ENCODE results near the gene CRLF1. TPM values are rescaled to one million over a fixed set of nuclear protein-coding genes. Genes with fewer than 3 reads are reported as not detected.

The CRLF1 gene
- total and polyA plus RNA-seq, 2 donors (not counting 1 experiment from before 2014, with no cell fraction given), result not detected

GRCh38 chr19:18604820-18605159 lies 1.8 kb downstream of the CRLF1 start:
- no peak overlapping the region for H2AFZ ChIP-seq (ENCODE audit: insufficient read depth, low read depth, low read length, poor library complexity, severe bottlenecking)
- peaks cover 45% of the 10 kb centered on the region for H3K27me3 Mint-ChIP-seq
- no peak overlapping the region for H3K4me2 ChIP-seq (replicated peaks; ENCODE audit: low read depth, low read length, poor library complexity, severe bottlenecking)
- no peak overlapping the region for H3K4me3 ChIP-seq (ENCODE audit: control extremely low read depth in 1 of 5, extremely low read depth in 1 of 5, insufficient read depth in 1 of 5, low read depth in 2 of 5, low read length in 4 of 5)
- CTCF ChIA-PET, result interaction anchor here (0.6 kb wide), 1 partner anchor 18 kb away, joined by 3 read pairs; no protein-coding TSS in a partner anchor
- DNase-seq (no peak), ATAC-seq (ENCODE audit: low read depth) (no peak)
- H3K27ac Mint-ChIP-seq, result no peak overlapping the region
- no peak overlapping the region for H3K4me3 Mint-ChIP-seq
- peaks cover 0 to 69% (median 47%) of the 10 kb centered on the region in 4 experiments for H3K27me3 ChIP-seq (replicated peaks in 1 of 4; ENCODE audit: control extremely low read depth in 1 of 4, control insufficient read depth in 3 of 4, insufficient read depth in 4 of 4, low read length in 3 of 4)
- TF ChIP-seq CTCF (IDR thresholded peaks at IDR 0.05) (no peak), EZH2 (IDR thresholded peaks at IDR 0.05; ENCODE audit: borderline replicate concordance, insufficient read depth, low read depth, low read length, poor library complexity, severe bottlenecking) (no peak)
- H3K4me1 ChIP-seq (ENCODE audit: control insufficient read depth in 2 of 2, insufficient read depth in 2 of 2, low read length in 2 of 2), result peaks cover 29 to 31% of the 10 kb centered on the region in 2 donors
- no peaks in the 10 kb centered on the region for H3K9me3 Mint-ChIP-seq (ENCODE audit: insufficient read depth)
- H3K9ac ChIP-seq (ENCODE audit: low read length), result no peak overlapping the region
- POLR2A ChIA-PET, result no interaction called here
- H3K4me1 Mint-ChIP-seq, result peaks cover 23% of the 10 kb centered on the region
- H3K36me3 ChIP-seq (replicated peaks in 1 of 2; ENCODE audit: control extremely low read depth in 1 of 2, control insufficient read depth in 1 of 2, extremely low read depth in 1 of 2, insufficient read depth in 2 of 2, low read length in 1 of 2), result no peaks in the 10 kb centered on the region
- no peaks in the 10 kb centered on the region for H3K79me2 ChIP-seq (ENCODE audit: control insufficient read depth, insufficient read depth, low read length)
- 10% methylated on average over 2 of the region's 10 CpGs for WGBS (ENCODE audit: insufficient coverage)
- H4K20me1 ChIP-seq (ENCODE audit: control insufficient read depth, insufficient read depth, low read length, poor library complexity, severe bottlenecking), result no peaks in the 10 kb centered on the region
- intact Hi-C loops (cut with micrococcal nuclease), result no loop called here
- peaks cover 0 to 11% (median 0%) of the 10 kb centered on the region in 3 donors for H3K9me3 ChIP-seq (ENCODE audit: control extremely low read depth in 1 of 3, control insufficient read depth in 2 of 3, insufficient read depth in 1 of 3, low read length in 2 of 3)
- no peak overlapping the region for H3K27ac ChIP-seq (ENCODE audit: low read length in 2 of 2)

DNA sequence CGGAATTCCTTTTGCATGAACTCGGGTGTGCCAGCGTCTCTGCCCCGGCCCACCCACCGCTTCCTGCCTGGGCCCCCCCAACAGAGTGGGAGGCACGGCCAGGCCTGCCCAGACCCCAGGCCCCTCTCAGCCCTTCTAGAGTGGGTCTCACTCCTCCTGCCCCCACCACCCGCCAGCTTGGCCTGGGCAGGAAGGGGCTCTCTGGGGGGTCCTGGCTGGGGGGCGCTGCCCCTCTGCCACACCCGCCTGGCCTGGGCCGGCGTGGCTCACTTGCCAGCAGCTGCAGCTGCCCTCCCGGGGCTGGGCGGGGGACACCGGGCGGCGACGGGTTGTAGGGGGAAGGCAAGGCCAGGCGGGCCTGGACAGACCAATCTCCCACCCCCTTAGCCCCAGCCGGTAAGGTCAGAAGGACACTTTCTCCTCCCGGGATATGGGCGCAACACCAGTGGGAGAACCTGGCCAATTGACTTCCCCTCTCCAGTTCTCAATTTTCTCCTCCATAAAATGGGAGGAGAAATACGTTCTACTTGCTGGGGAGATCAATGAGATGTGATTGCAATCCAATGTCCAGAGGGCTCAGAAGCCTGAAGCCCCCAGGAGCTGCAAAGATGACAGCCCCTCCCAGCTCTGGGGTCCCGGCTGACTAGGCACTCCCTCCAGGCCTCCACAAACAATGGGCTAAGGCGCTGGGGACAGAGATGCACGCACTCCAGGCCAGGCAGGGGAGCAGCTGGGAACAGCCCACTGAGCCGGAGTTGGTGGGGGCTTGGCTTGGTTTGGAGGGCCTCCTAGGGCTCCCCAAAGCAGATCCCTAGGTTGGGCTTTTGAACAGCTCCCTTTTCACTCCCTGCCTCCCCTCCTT lies 2.4 kb downstream of the CRLF1 start:
- Histone ChIP-seq H3K79me2 (ENCODE audit: control insufficient read depth, insufficient read depth, low read length) (no peaks in the 10 kb centered on the region), H3K27ac (ENCODE audit: low read length in 2 of 2) (no peak overlapping the region), H3K9ac (ENCODE audit: low read length) (no peak overlapping the region), H2AFZ (ENCODE audit: insufficient read depth, low read depth, low read length, poor library complexity, severe bottlenecking) (no peak overlapping the region), H3K27me3 (replicated peaks in 1 of 4; ENCODE audit: control extremely low read depth in 1 of 4, control insufficient read depth in 3 of 4, insufficient read depth in 4 of 4, low read length in 3 of 4) (peaks cover 0 to 69% (median 41%) of the 10 kb centered on the region in 4 experiments), H3K9me3 (ENCODE audit: control extremely low read depth in 1 of 3, control insufficient read depth in 2 of 3, insufficient read depth in 1 of 3, low read length in 2 of 3) (peaks cover 0 to 11% (median 0%) of the 10 kb centered on the region in 3 donors), H4K20me1 (ENCODE audit: control insufficient read depth, insufficient read depth, low read length, poor library complexity, severe bottlenecking) (no peaks in the 10 kb centered on the region), H3K36me3 (replicated peaks in 1 of 2; ENCODE audit: control extremely low read depth in 1 of 2, control insufficient read depth in 1 of 2, extremely low read depth in 1 of 2, insufficient read depth in 2 of 2, low read length in 1 of 2) (no peaks in the 10 kb centered on the region), H3K4me3 (ENCODE audit: control extremely low read depth in 1 of 5, extremely low read depth in 1 of 5, insufficient read depth in 1 of 5, low read depth in 2 of 5, low read length in 4 of 5) (no peak overlapping the region), H3K4me1 (ENCODE audit: control insufficient read depth in 2 of 2, insufficient read depth in 2 of 2, low read length in 2 of 2) (peaks cover 29 to 31% of the 10 kb centered on the region in 2 donors), H3K4me2 (replicated peaks; ENCODE audit: low read depth, low read length, poor library complexity, severe bottlenecking) (no peak overlapping the region)
- TF ChIP-seq EZH2 (IDR thresholded peaks at IDR 0.05; ENCODE audit: borderline replicate concordance, insufficient read depth, low read depth, low read length, poor library complexity, severe bottlenecking) (peak; percentile 54), CTCF (IDR thresholded peaks at IDR 0.05) (no peak)
- no peak overlapping the region for H3K27ac Mint-ChIP-seq
- ATAC-seq (ENCODE audit: low read depth) (no peak), DNase-seq (no peak)
- peaks cover 40% of the 10 kb centered on the region for H3K27me3 Mint-ChIP-seq
- no peak overlapping the region for H3K4me3 Mint-ChIP-seq
- peaks cover 23% of the 10 kb centered on the region for H3K4me1 Mint-ChIP-seq
- 8% methylated on average over 13 of the region's 26 CpGs for WGBS (ENCODE audit: insufficient coverage)
- H3K9me3 Mint-ChIP-seq (ENCODE audit: insufficient read depth), result no peaks in the 10 kb centered on the region
- POLR2A ChIA-PET, result interaction anchor here (0.6 kb wide), 1 partner anchor 14 kb away, joined by 3 read pairs; no protein-coding TSS in a partner anchor
- intact Hi-C loops (cut with micrococcal nuclease), result no loop called here
- CTCF ChIA-PET, result interaction anchor here (2.0 kb wide), 1 partner anchor 9 kb away, joined by 6 read pairs; the partner anchor contains the start of gene TMEM59L

All from B cell (primary cell).